ENCODE data around the gene SLC12A4.

The SLC12A4 gene

DNA sequence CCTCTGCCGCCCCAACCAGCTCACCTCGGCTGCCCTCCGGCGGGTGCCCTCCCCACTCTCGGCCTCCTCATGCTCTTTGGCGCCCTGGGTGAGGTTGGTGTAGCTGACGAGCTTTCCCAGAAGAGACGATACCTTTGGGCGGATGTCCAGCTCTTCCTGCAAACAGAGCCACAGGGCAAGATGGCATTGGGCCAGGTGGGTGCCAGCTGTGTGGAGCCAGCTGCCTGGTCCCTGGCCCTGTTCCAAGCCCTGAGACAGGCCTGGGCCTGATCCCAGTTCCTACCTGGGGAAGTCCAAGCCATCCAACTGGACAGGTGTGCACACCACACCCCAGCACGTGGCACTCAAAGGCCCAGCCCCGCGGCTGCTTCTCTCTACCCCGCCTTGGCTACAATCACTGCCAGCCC, 6.9 kb downstream of the SLC12A4 start:
- no peak overlapping the region for H3K9ac ChIP-seq (ENCODE audit: insufficient read length)
- no peak for DNase-seq (ENCODE audit: low read depth, low spot score)
- H3K9me3 ChIP-seq (ENCODE audit: low read depth, low read length), result no peaks in the 10 kb centered on the region
- H3K4me3 ChIP-seq, result no peak overlapping the region
- H3K36me3 ChIP-seq (ENCODE audit: insufficient read depth, low read length), result no peaks in the 10 kb centered on the region
- no peak overlapping the region for H3K27ac ChIP-seq
- TF ChIP-seq FOXP2 (optimal IDR thresholded peaks at IDR 0.05; ENCODE audit: control extremely low read depth, extremely low read length, insufficient read depth), result no peak
- no peak for TF ChIP-seq EZH2 (IDR thresholded peaks at IDR 0.05)
- no peak for TF ChIP-seq POLR2AphosphoS5 (IDR thresholded peaks at IDR 0.05; ENCODE audit: borderline replicate concordance, low read depth, low read length)

DNA sequence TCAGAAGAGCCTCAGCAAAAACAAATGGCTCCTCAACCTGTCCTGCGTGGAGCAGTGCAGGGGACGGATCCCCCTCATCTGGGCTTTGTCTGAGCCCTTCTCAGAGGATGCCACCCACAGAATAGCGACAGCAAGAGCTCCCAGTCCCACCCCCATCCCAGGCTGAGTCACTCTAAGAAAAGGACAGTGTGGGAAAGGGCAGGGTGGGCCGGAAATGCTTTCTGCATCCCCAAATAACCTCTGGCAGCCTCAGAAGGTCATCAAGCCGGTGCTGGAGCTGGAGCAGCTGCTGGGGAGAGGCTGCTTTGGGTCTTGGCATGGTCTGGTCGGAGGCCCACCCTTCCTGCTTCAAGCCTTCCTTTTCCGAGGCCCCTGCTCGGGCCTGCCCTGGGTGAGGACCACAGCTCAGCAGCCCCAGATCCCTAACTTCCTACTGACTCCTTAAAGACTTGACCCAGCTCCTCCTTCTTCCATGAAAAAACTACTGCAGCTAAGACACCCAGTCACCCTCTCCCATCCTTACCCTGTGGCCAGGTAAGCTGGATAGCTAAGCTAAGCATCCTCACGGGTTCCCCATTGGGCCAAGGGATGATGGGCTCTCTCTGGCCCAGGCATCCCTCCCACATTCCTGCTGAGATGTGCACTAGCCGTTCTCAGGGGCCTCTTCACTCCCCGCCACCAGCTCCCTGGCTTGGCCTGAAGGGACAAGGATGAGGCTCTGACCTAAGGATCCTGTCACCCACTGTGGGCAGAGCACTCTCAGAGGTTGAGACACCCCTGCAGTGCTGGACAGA, 8.7 kb downstream of the SLC12A4 start:
- H3K9me3 ChIP-seq (ENCODE audit: low read depth, low read length), result no peaks in the 10 kb centered on the region
- no peak overlapping the region for H3K27ac ChIP-seq
- no peak for TF ChIP-seq EZH2 (IDR thresholded peaks at IDR 0.05)
- TF ChIP-seq FOXP2 (optimal IDR thresholded peaks at IDR 0.05; ENCODE audit: control extremely low read depth, extremely low read length, insufficient read depth), result no peak
- TF ChIP-seq POLR2AphosphoS5 (IDR thresholded peaks at IDR 0.05; ENCODE audit: borderline replicate concordance, low read depth, low read length), result no peak
- no peaks in the 10 kb centered on the region for H3K36me3 ChIP-seq (ENCODE audit: insufficient read depth, low read length)
- H3K9ac ChIP-seq (ENCODE audit: insufficient read length), result no peak overlapping the region
- no peak overlapping the region for H3K4me3 ChIP-seq
- DNase-seq (ENCODE audit: low read depth, low spot score), result no peak

DNA sequence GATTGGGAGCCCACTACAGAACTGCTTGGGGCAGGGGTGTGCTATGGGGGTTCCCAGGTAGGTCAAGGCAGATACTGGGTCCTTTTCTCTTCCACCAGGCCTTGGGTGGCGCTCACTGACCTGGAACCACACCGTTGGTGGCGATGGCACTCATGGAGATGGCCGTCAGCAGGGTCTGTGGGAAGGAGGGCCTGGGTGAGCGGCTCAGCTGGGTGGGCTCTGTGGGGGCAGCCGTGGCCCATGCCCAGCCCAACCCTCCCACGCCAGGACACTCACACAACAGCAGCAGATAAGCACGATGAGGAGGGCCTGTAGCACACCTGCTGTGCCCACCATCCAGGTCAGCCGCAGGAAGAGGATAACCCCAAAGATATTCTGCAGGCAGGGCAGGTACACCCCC, 10.8 kb downstream of the SLC12A4 start:
- no peak overlapping the region for H3K9ac ChIP-seq (ENCODE audit: insufficient read length)
- H3K36me3 ChIP-seq (ENCODE audit: insufficient read depth, low read length), result no peaks in the 10 kb centered on the region
- no peak for DNase-seq (ENCODE audit: low read depth, low spot score)
- no peak overlapping the region for H3K27ac ChIP-seq
- H3K9me3 ChIP-seq (ENCODE audit: low read depth, low read length), result no peaks in the 10 kb centered on the region
- H3K4me3 ChIP-seq, result no peak overlapping the region
- TF ChIP-seq POLR2AphosphoS5 (IDR thresholded peaks at IDR 0.05; ENCODE audit: borderline replicate concordance, low read depth, low read length), result no peak
- no peak for TF ChIP-seq FOXP2 (optimal IDR thresholded peaks at IDR 0.05; ENCODE audit: control extremely low read depth, extremely low read length, insufficient read depth)
- no peak for TF ChIP-seq EZH2 (IDR thresholded peaks at IDR 0.05)

DNA sequence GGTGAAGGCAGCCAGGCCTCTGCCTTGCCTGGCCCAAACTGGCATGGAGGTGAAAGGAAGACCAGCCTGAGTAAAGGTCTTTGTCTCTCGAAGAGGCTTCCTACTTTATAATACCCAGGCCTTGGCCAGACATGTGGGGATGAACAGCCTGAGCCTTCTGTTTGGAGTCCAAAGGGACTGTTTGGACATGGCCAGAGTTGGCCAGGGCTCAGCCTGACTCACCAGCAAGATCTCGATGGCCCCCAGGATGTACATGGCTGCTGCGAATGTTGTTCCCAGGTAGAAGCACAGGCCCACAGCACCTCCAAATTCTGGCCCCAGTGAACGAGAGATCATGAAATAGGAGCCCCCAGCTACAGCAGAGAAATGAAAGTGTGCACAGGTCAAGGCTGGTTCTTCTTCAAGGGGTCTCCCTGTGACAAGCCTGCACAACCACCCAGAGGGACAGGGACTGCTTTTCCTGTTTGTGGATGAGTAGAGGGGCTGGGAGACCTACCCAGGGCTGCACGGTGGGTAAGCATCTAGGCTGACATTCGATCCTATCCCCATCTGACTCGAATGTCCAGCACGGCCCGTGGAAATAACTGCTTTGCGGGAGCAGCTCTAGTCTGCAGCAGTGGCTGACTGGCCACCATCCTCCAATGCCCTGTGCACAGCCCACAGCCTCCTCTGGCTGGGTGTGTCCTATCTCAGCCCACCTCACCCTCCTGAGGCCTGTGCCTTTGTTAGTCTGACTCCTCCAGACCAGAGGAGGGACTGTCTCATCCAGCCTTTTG, 13.8 kb downstream of the SLC12A4 start:
- no peaks in the 10 kb centered on the region for H3K9me3 ChIP-seq (ENCODE audit: low read depth, low read length)
- no peak overlapping the region for H3K27ac ChIP-seq
- H3K9ac ChIP-seq (ENCODE audit: insufficient read length), result no peak overlapping the region
- no peak for TF ChIP-seq FOXP2 (optimal IDR thresholded peaks at IDR 0.05; ENCODE audit: control extremely low read depth, extremely low read length, insufficient read depth)
- TF ChIP-seq POLR2AphosphoS5 (IDR thresholded peaks at IDR 0.05; ENCODE audit: borderline replicate concordance, low read depth, low read length), result no peak
- no peak for TF ChIP-seq EZH2 (IDR thresholded peaks at IDR 0.05)
- DNase-seq (ENCODE audit: low read depth, low spot score), result no peak
- H3K4me3 ChIP-seq, result no peak overlapping the region
- no peaks in the 10 kb centered on the region for H3K36me3 ChIP-seq (ENCODE audit: insufficient read depth, low read length)

DNA sequence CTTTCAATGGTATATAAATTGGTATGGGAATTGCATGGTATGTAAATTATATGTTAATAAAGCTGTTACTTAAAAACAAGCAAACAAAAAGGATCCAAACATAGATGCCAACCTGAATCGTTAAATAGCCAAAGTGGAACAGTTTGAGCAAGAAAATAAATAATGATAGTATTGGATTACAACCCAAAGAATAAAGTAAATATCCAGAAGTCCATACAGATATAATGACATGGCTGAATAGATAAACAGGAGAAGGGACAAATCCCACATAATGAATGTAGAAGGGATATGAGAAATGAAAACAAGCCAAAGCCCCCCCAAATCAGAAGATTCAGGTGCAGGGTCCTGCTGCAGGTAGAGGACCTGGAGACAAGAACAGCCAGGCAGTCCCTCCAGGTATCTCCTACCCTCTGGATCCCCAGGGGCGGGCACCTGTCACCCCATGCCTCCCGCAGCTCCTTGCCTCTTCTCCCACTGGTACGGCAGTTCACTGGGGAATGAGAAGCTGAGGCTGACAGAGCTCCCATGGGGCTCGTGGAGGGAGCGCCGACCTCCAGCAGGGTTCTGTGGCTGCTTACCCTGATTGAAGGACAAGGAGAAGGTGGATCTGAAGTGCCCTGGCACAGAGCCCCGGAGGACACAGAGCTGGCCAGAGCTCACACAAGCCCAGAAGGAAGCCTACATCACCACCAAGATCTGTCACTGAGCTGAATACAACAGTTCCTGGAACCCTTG, 14.6 kb downstream of the SLC12A4 start:
- Histone ChIP-seq H3K9ac (ENCODE audit: insufficient read length) (no peak overlapping the region), H3K4me3 (no peak overlapping the region), H3K9me3 (ENCODE audit: low read depth, low read length) (no peaks in the 10 kb centered on the region), H3K36me3 (ENCODE audit: insufficient read depth, low read length) (no peaks in the 10 kb centered on the region), H3K27ac (no peak overlapping the region)
- DNase-seq (ENCODE audit: low read depth, low spot score), result no peak
- TF ChIP-seq POLR2AphosphoS5 (IDR thresholded peaks at IDR 0.05; ENCODE audit: borderline replicate concordance, low read depth, low read length) (no peak), FOXP2 (optimal IDR thresholded peaks at IDR 0.05; ENCODE audit: control extremely low read depth, extremely low read length, insufficient read depth) (no peak), EZH2 (IDR thresholded peaks at IDR 0.05) (no peak)

DNA sequence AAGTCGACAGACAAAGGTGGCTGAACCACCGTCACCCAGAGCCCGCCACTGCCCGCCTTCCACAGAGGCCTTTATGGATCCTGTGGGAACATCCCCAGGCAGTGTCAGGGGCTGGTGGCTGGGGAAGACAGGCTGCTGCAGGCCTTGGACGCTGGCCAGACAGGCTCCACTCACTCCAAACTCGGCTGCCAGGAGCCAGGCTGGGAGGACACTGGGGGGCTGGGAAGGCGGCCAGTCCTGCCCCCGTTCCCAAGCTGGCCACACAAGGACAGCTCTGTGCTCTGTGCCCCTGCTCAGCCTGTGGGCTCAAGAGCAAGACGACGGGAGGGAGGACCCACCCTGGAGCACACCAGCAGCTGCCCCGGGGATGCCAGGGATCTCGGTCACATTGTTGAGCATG, 17.0 kb downstream of the SLC12A4 start:
- TF ChIP-seq FOXP2 (optimal IDR thresholded peaks at IDR 0.05; ENCODE audit: control extremely low read depth, extremely low read length, insufficient read depth), result no peak
- no peak for TF ChIP-seq EZH2 (IDR thresholded peaks at IDR 0.05)
- TF ChIP-seq POLR2AphosphoS5 (IDR thresholded peaks at IDR 0.05; ENCODE audit: borderline replicate concordance, low read depth, low read length), result no peak
- Histone ChIP-seq H3K27ac (no peak overlapping the region), H3K36me3 (ENCODE audit: insufficient read depth, low read length) (no peaks in the 10 kb centered on the region)

DNA sequence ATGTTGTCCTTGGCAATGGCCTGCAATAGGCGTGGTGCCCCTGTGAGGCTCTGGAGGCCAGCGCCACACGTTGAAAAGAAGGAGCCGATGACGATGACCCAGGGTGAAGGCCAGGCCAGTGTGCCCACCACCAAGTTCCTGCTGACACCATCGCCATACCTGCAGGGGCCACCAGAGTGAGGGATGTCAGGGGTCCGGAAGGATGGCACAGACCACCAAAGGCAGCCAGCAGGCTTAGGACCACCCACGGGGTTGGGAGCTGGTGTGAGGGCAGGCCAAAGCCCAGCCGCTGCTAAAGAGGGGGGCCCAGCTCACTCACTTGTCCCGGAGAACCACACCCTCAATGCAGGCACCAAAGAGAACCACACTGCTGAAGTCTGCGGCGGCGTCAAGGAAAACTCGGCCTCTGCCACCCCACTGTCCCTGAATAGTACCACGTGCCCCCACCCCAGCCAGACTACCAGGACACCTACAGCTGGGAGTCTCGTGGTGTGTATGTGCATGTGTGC, 18.0 kb downstream of the SLC12A4 start:
- Histone ChIP-seq H3K27ac (no peak overlapping the region), H3K9me3 (ENCODE audit: low read depth, low read length) (no peaks in the 10 kb centered on the region), H3K36me3 (ENCODE audit: insufficient read depth, low read length) (no peaks in the 10 kb centered on the region), H3K9ac (ENCODE audit: insufficient read length) (no peak overlapping the region), H3K4me3 (no peak overlapping the region)
- DNase-seq (ENCODE audit: low read depth, low spot score), result no peak
- TF ChIP-seq EZH2 (IDR thresholded peaks at IDR 0.05), result no peak
- no peak for TF ChIP-seq POLR2AphosphoS5 (IDR thresholded peaks at IDR 0.05; ENCODE audit: borderline replicate concordance, low read depth, low read length)
- no peak for TF ChIP-seq FOXP2 (optimal IDR thresholded peaks at IDR 0.05; ENCODE audit: control extremely low read depth, extremely low read length, insufficient read depth)

More for the DNA sequence above, 17.0 kb downstream of the SLC12A4 start:
- no peak for DNase-seq (ENCODE audit: low read depth, low spot score)
- Histone ChIP-seq H3K9me3 (ENCODE audit: low read depth, low read length) (no peaks in the 10 kb centered on the region), H3K4me3 (no peak overlapping the region), H3K9ac (ENCODE audit: insufficient read length) (no peak overlapping the region)

DNA sequence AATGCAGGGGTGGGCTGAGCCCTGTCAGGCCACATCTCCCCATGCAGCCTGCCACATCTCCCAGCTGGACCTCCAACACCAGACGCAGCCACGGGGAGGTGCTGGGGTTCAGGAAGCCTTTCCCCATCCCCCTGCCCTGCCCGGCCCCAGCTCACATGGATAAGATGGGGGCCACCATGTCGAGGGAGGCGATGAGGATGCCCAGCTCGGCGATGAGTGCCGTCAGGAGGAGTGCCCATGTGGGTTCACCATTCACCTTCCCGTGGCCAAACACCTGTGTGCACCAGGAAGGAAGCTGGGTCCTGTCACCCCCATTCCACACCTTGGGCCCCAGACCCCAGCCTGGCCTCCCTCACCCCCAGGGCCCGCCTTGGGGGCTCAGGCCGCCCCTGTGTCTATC, 18.8 kb downstream of the SLC12A4 start:
- no peaks in the 10 kb centered on the region for H3K9me3 ChIP-seq (ENCODE audit: low read depth, low read length)
- TF ChIP-seq POLR2AphosphoS5 (IDR thresholded peaks at IDR 0.05; ENCODE audit: borderline replicate concordance, low read depth, low read length) (no peak), FOXP2 (optimal IDR thresholded peaks at IDR 0.05; ENCODE audit: control extremely low read depth, extremely low read length, insufficient read depth) (no peak), EZH2 (IDR thresholded peaks at IDR 0.05) (no peak)
- H3K27ac ChIP-seq, result no peak overlapping the region
- H3K9ac ChIP-seq (ENCODE audit: insufficient read length), result no peak overlapping the region
- DNase-seq (ENCODE audit: low read depth, low spot score), result no peak
- H3K36me3 ChIP-seq (ENCODE audit: insufficient read depth, low read length), result no peaks in the 10 kb centered on the region
- no peak overlapping the region for H3K4me3 ChIP-seq
